Measurements from ENCODE around the gene MAPK6. TPM values are rescaled to one million over a fixed set of nuclear protein-coding genes. Genes with fewer than 3 reads are reported as not detected.

Gene MAPK6
- total and polyA plus RNA-seq, 7 experiments from 2014 or later, result 5.1 to 44.1 (median 23.1) TPM

DNA sequence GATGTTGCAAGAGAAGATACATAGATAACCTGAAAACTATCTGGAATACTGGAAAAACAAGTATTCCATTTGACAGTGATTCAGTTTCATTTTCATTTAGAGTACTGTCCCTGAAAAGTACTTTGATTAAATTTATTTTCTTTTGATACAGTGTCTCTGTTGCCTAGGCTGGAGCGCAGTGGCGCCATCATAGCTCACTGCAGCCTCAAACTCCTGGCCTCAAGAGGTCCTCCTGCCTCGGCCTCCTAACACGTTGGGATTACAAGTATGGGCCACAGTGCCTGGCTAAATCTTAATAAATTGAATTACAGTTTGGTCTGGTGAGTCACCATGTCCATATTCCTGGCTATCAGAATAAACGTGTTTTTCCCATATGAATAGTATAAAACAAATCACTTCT is 45.8 kb upstream of the MAPK6 start:
- ChIA-PET POLR2A (interaction anchor here (2.0 to 3.4 kb wide), 3 partner anchors 8 to 73 kb away, joined by 11 to 19 read pairs (median 11); no protein-coding TSS in a partner anchor), CTCF (interaction anchor here (1.2 to 2.6 kb wide), 2 partner anchors 8 to 104 kb away, joined by 8 to 13 read pairs; no protein-coding TSS in a partner anchor)
- H3K36me3 Mint-ChIP-seq, result peaks cover 0 to 5% (median 4%) of the 10 kb centered on the region in 5 donors
- DNase-seq (no peak), ATAC-seq (no peak)
- Histone ChIP-seq H3K27me3 (ENCODE audit: control insufficient read depth in 2 of 2, insufficient read depth in 2 of 2, low read length in 2 of 2) (no peaks in the 10 kb centered on the region), H3K9me3 (ENCODE audit: control insufficient read depth in 2 of 3, low read length in 3 of 3) (no peaks in the 10 kb centered on the region), H3K4me1 (ENCODE audit: control insufficient read depth in 2 of 2, insufficient read depth in 2 of 2, low read length in 2 of 2) (peaks cover 11 to 13% of the 10 kb centered on the region in 2 donors), H3K4me3 (ENCODE audit: low read length) (no peak overlapping the region), H3K36me3 (ENCODE audit: control insufficient read depth in 2 of 3, insufficient read depth in 3 of 3, low read length in 3 of 3) (peaks cover 0 to 4% (median 0%) of the 10 kb centered on the region in 3 experiments), H3K27ac (ENCODE audit: low read depth, low read length) (no peak overlapping the region)
- peaks cover 10 to 29% (median 26%) of the 10 kb centered on the region in 7 donors for H3K4me1 Mint-ChIP-seq
- peaks cover 0 to 3% (median 0%) of the 10 kb centered on the region in 5 donors for H3K27me3 Mint-ChIP-seq
- peak overlapping the region in 2 of 10 donors; percentile 18 to 19 for H3K4me3 Mint-ChIP-seq
- H3K27ac Mint-ChIP-seq, result peak overlapping the region in 1 of 9 donors; percentile 21
- H3K9me3 Mint-ChIP-seq, result peaks cover 0 to 9% (median 0%) of the 10 kb centered on the region in 11 donors
- intact Hi-C loops (cut with micrococcal nuclease), result loop anchor here in 1 of 2 donors (5.0 kb wide), 3 partner anchors 34 to 704 kb away; partner anchors contain the start of genes ATOSA and TMOD3

DNA sequence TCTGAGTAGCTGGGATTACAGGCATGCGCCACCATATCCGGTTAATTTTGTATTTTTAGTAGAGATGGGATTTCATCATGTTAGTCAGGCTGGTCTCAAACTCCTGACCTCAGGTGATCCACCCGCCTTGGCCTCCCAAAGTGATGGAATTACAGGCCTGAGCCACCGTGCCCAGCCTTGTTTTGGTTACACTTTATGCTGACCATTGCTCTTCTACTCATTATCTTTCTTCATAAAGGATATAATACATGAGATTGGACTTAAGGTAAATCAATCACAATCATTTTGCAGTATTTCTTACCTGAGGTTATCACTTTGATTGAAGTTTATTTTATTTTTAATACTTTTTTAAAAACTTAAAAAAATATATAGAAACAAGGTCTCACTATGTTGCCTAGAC is 45.2 kb upstream of the MAPK6 start:
- POLR2A ChIA-PET, result no interaction called here

DNA sequence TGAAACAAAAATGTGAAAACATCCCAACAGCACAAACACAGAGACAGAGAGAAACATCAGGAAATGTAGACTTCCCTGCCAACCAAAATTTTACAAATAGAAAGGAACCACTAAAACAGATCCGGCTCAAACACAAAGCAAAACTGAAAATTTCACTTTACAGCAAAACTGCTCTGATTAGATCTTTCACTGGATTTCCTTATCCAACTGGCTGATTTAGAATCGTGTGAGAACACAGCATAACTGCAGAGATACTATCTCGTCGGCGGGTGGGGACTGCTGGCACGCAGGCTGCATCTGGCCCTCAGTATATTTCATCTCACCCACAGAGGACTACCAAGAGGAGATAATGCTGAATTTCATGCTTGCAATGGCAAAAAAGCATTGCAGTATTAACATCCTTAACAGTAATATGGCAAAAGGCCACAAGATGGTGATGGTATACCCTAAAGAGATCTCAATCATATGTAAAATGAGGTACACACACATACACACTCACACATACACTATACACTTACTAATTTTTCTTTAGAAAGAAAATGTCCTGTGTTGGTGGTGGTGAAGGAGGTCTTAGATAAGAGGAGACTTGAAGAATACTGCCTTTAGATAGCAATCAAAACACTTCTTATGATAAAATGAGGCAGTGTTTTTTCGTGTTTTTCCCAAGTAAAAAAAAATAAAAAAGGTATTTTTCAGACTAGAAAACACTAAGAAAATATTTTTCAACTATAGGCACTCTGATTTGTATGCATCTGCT is 36.8 kb upstream of the MAPK6 start:
- H3K4me1 Mint-ChIP-seq, result peaks cover 10 to 15% (median 12%) of the 10 kb centered on the region in 7 donors
- CTCF ChIA-PET, result interaction anchor here (0.9 to 3.5 kb wide), 3 partner anchors 10 to 158 kb away, joined by 4 to 32 read pairs (median 8); no protein-coding TSS in a partner anchor
- peak overlapping the region; percentile 68 to 93 (median 82) for H3K27ac Mint-ChIP-seq
- Histone ChIP-seq H3K4me3 (ENCODE audit: low read length) (peak overlapping the region; percentile 2), H3K27ac (ENCODE audit: low read depth, low read length) (peak overlapping the region; percentile 38), H3K27me3 (ENCODE audit: control insufficient read depth in 2 of 2, insufficient read depth in 2 of 2, low read length in 2 of 2) (no peaks in the 10 kb centered on the region), H3K36me3 (ENCODE audit: control insufficient read depth in 2 of 3, insufficient read depth in 3 of 3, low read length in 3 of 3) (no peaks in the 10 kb centered on the region), H3K9me3 (ENCODE audit: control insufficient read depth in 2 of 3, low read length in 3 of 3) (no peaks in the 10 kb centered on the region), H3K4me1 (ENCODE audit: control insufficient read depth in 2 of 2, insufficient read depth in 2 of 2, low read length in 2 of 2) (peaks cover 0 to 10% of the 10 kb centered on the region in 2 donors)
- peak; percentile 97 for ATAC-seq
- peaks cover 0 to 2% (median 0%) of the 10 kb centered on the region in 11 donors for H3K9me3 Mint-ChIP-seq
- H3K27me3 Mint-ChIP-seq, result peaks cover 0 to 4% (median 0%) of the 10 kb centered on the region in 5 donors
- no peaks in the 10 kb centered on the region for H3K36me3 Mint-ChIP-seq
- peak in 8 of 9 donors; percentile 45 to 78 (median 60) for DNase-seq
- intact Hi-C loops (cut with micrococcal nuclease), result loop anchor here (1.0 to 5.0 kb wide), 12 partner anchors 11 to 750 kb away; partner anchors contain the start of genes LEO1 (in 2 of the 2) and MAPK6 (in 1 of the 2)
- peak overlapping the region; percentile 51 to 89 (median 79) for H3K4me3 Mint-ChIP-seq
- POLR2A ChIA-PET, result interaction anchor here (2.2 kb wide), 1 partner anchor 10 kb away, joined by 19 read pairs; the partner anchor contains the start of gene LEO1

More for the DNA sequence above, 45.2 kb upstream of the MAPK6 start:
- intact Hi-C loops (cut with micrococcal nuclease), result loop anchor here in 1 of 2 donors (5.0 kb wide), 3 partner anchors 34 to 704 kb away; partner anchors contain the start of genes ATOSA and TMOD3
- H3K9me3 ChIP-seq (ENCODE audit: control insufficient read depth in 2 of 3, low read length in 3 of 3), result no peaks in the 10 kb centered on the region
- Mint-ChIP-seq H3K4me3 (peak overlapping the region in 2 of 10 donors; percentile 12 to 39), H3K4me1 (peaks cover 10 to 29% (median 26%) of the 10 kb centered on the region in 7 donors), H3K9me3 (peaks cover 0 to 8% (median 0%) of the 10 kb centered on the region in 11 donors), H3K36me3 (peaks cover 0 to 5% (median 4%) of the 10 kb centered on the region in 5 donors), H3K27ac (no peak overlapping the region), H3K27me3 (peaks cover 0 to 3% (median 0%) of the 10 kb centered on the region in 5 donors)
- no peak overlapping the region for H3K27ac ChIP-seq (ENCODE audit: low read depth, low read length)
- ATAC-seq, result no peak
- CTCF ChIA-PET, result no interaction called here
- H3K36me3 ChIP-seq (ENCODE audit: control insufficient read depth in 2 of 3, insufficient read depth in 3 of 3, low read length in 3 of 3), result peaks cover 0 to 4% (median 0%) of the 10 kb centered on the region in 3 experiments
- H3K4me3 ChIP-seq (ENCODE audit: low read length), result no peak overlapping the region
- H3K4me1 ChIP-seq (ENCODE audit: control insufficient read depth in 2 of 2, insufficient read depth in 2 of 2, low read length in 2 of 2), result peaks cover 11 to 13% of the 10 kb centered on the region in 2 donors
- no peaks in the 10 kb centered on the region for H3K27me3 ChIP-seq (ENCODE audit: control insufficient read depth in 2 of 2, insufficient read depth in 2 of 2, low read length in 2 of 2)
- no peak for DNase-seq

DNA sequence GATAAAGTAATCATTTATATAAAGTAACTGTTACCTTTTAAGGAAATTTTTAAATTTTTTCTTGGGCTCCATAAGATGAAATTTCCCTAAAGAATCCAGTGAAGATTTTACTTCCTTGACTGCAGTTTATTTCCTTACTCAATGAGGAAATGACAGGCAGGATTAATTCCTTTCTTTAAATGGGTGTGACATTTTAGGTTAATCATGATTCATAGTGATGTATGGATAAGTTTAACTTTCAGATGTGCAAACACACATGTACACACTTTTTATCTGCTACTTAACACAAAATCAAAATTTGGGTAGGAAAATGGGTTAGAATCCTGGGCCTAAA is 36.3 kb upstream of the MAPK6 start:
- Histone ChIP-seq H3K4me3 (ENCODE audit: low read length) (no peak overlapping the region), H3K4me1 (ENCODE audit: control insufficient read depth in 2 of 2, insufficient read depth in 2 of 2, low read length in 2 of 2) (peaks cover 0 to 10% of the 10 kb centered on the region in 2 donors), H3K36me3 (ENCODE audit: control insufficient read depth in 2 of 3, insufficient read depth in 3 of 3, low read length in 3 of 3) (no peaks in the 10 kb centered on the region), H3K27ac (ENCODE audit: low read depth, low read length) (no peak overlapping the region), H3K9me3 (ENCODE audit: control insufficient read depth in 2 of 3, low read length in 3 of 3) (no peaks in the 10 kb centered on the region), H3K27me3 (ENCODE audit: control insufficient read depth in 2 of 2, insufficient read depth in 2 of 2, low read length in 2 of 2) (no peaks in the 10 kb centered on the region)
- ChIA-PET POLR2A (no interaction called here), CTCF (no interaction called here)
- no peak for ATAC-seq
- H3K27me3 Mint-ChIP-seq, result peaks cover 0 to 8% (median 0%) of the 10 kb centered on the region in 5 donors
- no peak for DNase-seq
- H3K27ac Mint-ChIP-seq, result peak overlapping the region in 1 of 9 donors; percentile 93
- H3K36me3 Mint-ChIP-seq, result no peaks in the 10 kb centered on the region
- no peak overlapping the region for H3K4me3 Mint-ChIP-seq
- intact Hi-C loops (cut with micrococcal nuclease), result loop anchor here (1.0 to 5.0 kb wide), 12 partner anchors 11 to 750 kb away; partner anchors contain the start of genes LEO1 (in 2 of the 2) and MAPK6 (in 1 of the 2)
- peaks cover 10 to 15% (median 12%) of the 10 kb centered on the region in 7 donors for H3K4me1 Mint-ChIP-seq
- H3K9me3 Mint-ChIP-seq, result peaks cover 0 to 2% (median 0%) of the 10 kb centered on the region in 11 donors

DNA sequence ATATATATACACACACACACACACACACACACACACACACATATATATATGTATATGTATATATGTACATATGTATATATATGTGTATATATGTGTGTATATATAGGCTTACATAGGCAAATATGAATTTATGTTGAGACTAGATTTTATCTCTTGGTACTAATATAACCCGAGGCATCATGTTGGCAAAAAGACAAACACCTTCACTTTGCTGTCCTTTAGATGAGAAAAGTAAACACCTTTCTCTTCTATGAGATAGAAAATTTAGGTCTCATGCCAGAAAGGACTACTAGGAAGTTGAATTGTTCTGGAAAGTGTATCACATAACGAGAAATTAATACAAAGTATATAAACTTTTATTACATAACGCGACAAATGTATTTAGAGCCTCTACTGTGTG is 27.9 kb upstream of the MAPK6 start:
- no peak for DNase-seq
- Histone ChIP-seq H3K4me1 (ENCODE audit: control insufficient read depth in 2 of 2, insufficient read depth in 2 of 2, low read length in 2 of 2) (no peaks in the 10 kb centered on the region), H3K27me3 (ENCODE audit: control insufficient read depth in 2 of 2, insufficient read depth in 2 of 2, low read length in 2 of 2) (no peaks in the 10 kb centered on the region), H3K4me3 (ENCODE audit: low read length) (no peak overlapping the region), H3K36me3 (ENCODE audit: control insufficient read depth in 2 of 3, insufficient read depth in 3 of 3, low read length in 3 of 3) (no peaks in the 10 kb centered on the region), H3K27ac (ENCODE audit: low read depth, low read length) (no peak overlapping the region), H3K9me3 (ENCODE audit: control insufficient read depth in 2 of 3, low read length in 3 of 3) (no peaks in the 10 kb centered on the region)
- H3K4me1 Mint-ChIP-seq, result no peaks in the 10 kb centered on the region
- H3K36me3 Mint-ChIP-seq, result no peaks in the 10 kb centered on the region
- no peaks in the 10 kb centered on the region for H3K9me3 Mint-ChIP-seq
- intact Hi-C loops (cut with micrococcal nuclease), result no loop called here
- H3K27ac Mint-ChIP-seq, result no peak overlapping the region
- H3K27me3 Mint-ChIP-seq, result peaks cover 0 to 6% (median 0%) of the 10 kb centered on the region in 5 donors
- no peak for ATAC-seq
- ChIA-PET POLR2A (no interaction called here), CTCF (no interaction called here)
- H3K4me3 Mint-ChIP-seq, result no peak overlapping the region

DNA sequence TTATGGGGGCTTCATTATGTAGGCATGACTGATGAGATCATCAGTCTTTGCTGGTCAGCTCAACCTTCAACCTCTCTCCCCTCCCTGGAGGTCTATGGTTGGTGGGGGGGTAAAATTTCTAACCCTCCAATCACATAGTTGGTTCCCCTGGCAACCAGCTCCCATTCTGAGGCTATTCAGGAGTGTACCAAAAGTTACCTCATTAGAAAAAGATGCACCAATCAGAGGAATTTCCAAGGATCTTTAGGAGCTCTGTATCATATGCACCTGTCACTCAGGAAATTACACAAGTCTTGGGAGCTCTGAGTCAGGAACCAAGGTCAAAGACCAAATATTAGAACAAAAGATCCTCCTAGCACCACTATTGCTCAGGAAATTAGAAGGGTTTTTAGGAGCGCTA is 26.1 kb upstream of the MAPK6 start:
- ChIA-PET CTCF (no interaction called here), POLR2A (interaction anchor here (0.6 kb wide), 1 partner anchor 37 kb away, joined by 3 read pairs; no protein-coding TSS in a partner anchor)
- intact Hi-C loops (cut with micrococcal nuclease), result no loop called here
- H3K4me3 Mint-ChIP-seq, result no peak overlapping the region
- H3K36me3 Mint-ChIP-seq, result no peaks in the 10 kb centered on the region
- Histone ChIP-seq H3K4me3 (ENCODE audit: low read length) (no peak overlapping the region), H3K27ac (ENCODE audit: low read depth, low read length) (no peak overlapping the region), H3K36me3 (ENCODE audit: control insufficient read depth in 2 of 3, insufficient read depth in 3 of 3, low read length in 3 of 3) (no peaks in the 10 kb centered on the region), H3K9me3 (ENCODE audit: control insufficient read depth in 2 of 3, low read length in 3 of 3) (no peaks in the 10 kb centered on the region), H3K27me3 (ENCODE audit: control insufficient read depth in 2 of 2, insufficient read depth in 2 of 2, low read length in 2 of 2) (no peaks in the 10 kb centered on the region), H3K4me1 (ENCODE audit: control insufficient read depth in 2 of 2, insufficient read depth in 2 of 2, low read length in 2 of 2) (no peaks in the 10 kb centered on the region)
- no peaks in the 10 kb centered on the region for H3K9me3 Mint-ChIP-seq
- no peak for DNase-seq
- no peaks in the 10 kb centered on the region for H3K4me1 Mint-ChIP-seq
- no peaks in the 10 kb centered on the region for H3K27me3 Mint-ChIP-seq
- H3K27ac Mint-ChIP-seq, result no peak overlapping the region
- no peak for ATAC-seq

All from naive thymus-derived CD4-positive, alpha-beta T cell (primary cell).